ENCODE data around the gene ARHGAP26.
A peak's percentile ranks its signal among the peaks of the same experiment; 100 is the strongest.

The ARHGAP26 gene

DNA sequence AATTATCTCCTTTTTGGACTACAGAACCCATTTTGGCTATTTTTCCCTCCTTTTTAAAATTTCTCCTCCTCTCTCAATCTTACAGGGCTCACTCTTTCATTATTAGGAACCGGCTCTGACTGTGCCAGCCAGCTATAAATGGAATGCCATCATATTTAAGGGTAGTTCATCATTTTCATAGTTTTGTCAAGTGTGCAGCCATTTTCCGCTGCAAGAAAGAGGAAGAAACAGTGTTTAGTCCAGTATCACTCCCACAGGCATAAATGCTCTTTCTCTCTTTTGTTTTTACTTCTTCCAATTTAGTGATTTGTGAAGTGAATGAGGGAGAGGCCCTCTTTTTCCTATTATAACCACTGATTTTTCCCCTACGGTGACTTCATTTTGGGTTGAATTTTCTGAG lies 343.3 kb downstream of the ARHGAP26 start:
- H3K9me3 ChIP-seq (ENCODE audit: low read length), result no peaks in the 10 kb centered on the region
- no peak overlapping the region for H3K4me3 ChIP-seq (ENCODE audit: low read depth, low read length, poor library complexity, severe bottlenecking)
- no peaks in the 10 kb centered on the region for H4K20me1 ChIP-seq (ENCODE audit: insufficient read depth, low read length)
- TF ChIP-seq EZH2 (IDR thresholded peaks at IDR 0.05; ENCODE audit: borderline replicate concordance, low read length), result no peak
- TF ChIP-seq, protein P1, sequence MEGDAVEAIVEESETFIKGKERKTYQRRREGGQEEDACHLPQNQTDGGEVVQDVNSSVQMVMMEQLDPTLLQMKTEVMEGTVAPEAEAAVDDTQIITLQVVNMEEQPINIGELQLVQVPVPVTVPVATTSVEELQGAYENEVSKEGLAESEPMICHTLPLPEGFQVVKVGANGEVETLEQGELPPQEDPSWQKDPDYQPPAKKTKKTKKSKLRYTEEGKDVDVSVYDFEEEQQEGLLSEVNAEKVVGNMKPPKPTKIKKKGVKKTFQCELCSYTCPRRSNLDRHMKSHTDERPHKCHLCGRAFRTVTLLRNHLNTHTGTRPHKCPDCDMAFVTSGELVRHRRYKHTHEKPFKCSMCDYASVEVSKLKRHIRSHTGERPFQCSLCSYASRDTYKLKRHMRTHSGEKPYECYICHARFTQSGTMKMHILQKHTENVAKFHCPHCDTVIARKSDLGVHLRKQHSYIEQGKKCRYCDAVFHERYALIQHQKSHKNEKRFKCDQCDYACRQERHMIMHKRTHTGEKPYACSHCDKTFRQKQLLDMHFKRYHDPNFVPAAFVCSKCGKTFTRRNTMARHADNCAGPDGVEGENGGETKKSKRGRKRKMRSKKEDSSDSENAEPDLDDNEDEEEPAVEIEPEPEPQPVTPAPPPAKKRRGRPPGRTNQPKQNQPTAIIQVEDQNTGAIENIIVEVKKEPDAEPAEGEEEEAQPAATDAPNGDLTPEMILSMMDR (IDR thresholded peaks at IDR 0.05; ENCODE audit: low read length), result no peak
- no peak overlapping the region for H3K9ac ChIP-seq (ENCODE audit: low read length)
- H3K79me2 ChIP-seq (ENCODE audit: insufficient read depth, low read length), result no peaks in the 10 kb centered on the region
- no peaks in the 10 kb centered on the region for H3K9me2 ChIP-seq (ENCODE audit: low read depth, low read length)
- no peaks in the 10 kb centered on the region for H3K36me3 ChIP-seq (ENCODE audit: insufficient read depth, low read length)
- peaks cover 44% of the 10 kb centered on the region for H3K4me1 ChIP-seq (ENCODE audit: insufficient read depth, low read length, severe bottlenecking)
- no peaks in the 10 kb centered on the region for H3F3A ChIP-seq (ENCODE audit: insufficient read depth, low read length)
- no peaks in the 10 kb centered on the region for H3K27me3 ChIP-seq (ENCODE audit: insufficient read depth, low read length)
- H2AFZ ChIP-seq (ENCODE audit: low read length), result peak overlapping the region; percentile 63
- peak overlapping the region; percentile 4 for H3K27ac ChIP-seq (ENCODE audit: low read depth, low read length, poor library complexity, severe bottlenecking)
- H3K4me2 ChIP-seq (ENCODE audit: low read length), result peak overlapping the region; percentile 24; the same call in 1 of the 2 replicates

DNA sequence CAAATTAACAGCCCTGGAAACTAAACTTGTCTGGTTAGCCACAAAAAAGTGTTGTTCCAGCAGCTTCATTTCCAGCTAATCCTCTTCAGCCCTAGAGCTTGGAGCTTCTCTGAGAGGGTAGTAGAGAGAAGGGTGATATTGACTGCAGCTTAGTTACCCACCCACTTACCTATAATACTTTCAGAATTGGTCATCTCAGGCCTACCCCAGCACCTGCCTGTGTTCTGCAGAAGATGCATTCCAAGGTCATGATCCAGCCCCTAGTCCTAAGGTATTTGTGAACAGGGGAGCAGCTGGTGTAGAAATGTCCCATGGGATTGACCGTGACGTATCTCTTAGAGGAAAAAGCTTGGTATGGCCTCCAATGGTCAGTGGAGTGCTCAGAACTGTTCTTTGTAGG lies 344.3 kb downstream of the ARHGAP26 start:
- Histone ChIP-seq H3K9ac (ENCODE audit: low read length) (no peak overlapping the region), H3K4me2 (ENCODE audit: low read length) (no peak overlapping the region), H4K20me1 (ENCODE audit: insufficient read depth, low read length) (no peaks in the 10 kb centered on the region), H3K79me2 (ENCODE audit: insufficient read depth, low read length) (no peaks in the 10 kb centered on the region), H3K9me3 (ENCODE audit: low read length) (no peaks in the 10 kb centered on the region), H3K4me3 (ENCODE audit: low read depth, low read length, poor library complexity, severe bottlenecking) (no peak overlapping the region), H3K27ac (ENCODE audit: low read depth, low read length, poor library complexity, severe bottlenecking) (no peak overlapping the region), H3K9me2 (ENCODE audit: low read depth, low read length) (no peaks in the 10 kb centered on the region), H2AFZ (ENCODE audit: low read length) (no peak overlapping the region), H3K36me3 (ENCODE audit: insufficient read depth, low read length) (no peaks in the 10 kb centered on the region), H3K27me3 (ENCODE audit: insufficient read depth, low read length) (no peaks in the 10 kb centered on the region), H3F3A (ENCODE audit: insufficient read depth, low read length) (no peaks in the 10 kb centered on the region), H3K4me1 (ENCODE audit: insufficient read depth, low read length, severe bottlenecking) (peaks cover 52% of the 10 kb centered on the region)
- TF ChIP-seq, protein P1 (IDR thresholded peaks at IDR 0.05; ENCODE audit: low read length), result no peak
- no peak for TF ChIP-seq EZH2 (IDR thresholded peaks at IDR 0.05; ENCODE audit: borderline replicate concordance, low read length)

DNA sequence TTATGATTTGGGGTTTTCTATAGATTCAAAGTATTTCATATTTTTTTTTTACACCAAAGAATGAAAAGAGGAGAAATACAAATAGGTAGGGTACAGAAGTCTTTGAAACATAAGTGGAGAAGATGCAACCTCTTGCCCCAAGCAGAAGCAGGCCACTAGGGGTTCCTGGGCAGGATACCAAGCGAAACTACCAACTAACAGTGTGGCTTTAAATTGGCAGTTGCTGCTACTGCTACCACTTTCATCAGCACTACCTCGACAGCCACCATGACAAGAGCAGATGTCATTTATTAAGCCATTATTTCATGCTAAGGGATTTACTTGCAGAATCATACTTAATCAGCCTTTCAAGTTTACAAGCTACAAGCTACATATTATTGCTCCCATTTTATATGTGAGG lies 345.2 kb downstream of the ARHGAP26 start:
- H2AFZ ChIP-seq (ENCODE audit: low read length), result no peak overlapping the region
- H3K4me3 ChIP-seq (ENCODE audit: low read depth, low read length, poor library complexity, severe bottlenecking), result no peak overlapping the region
- no peaks in the 10 kb centered on the region for H3K9me3 ChIP-seq (ENCODE audit: low read length)
- H3K27me3 ChIP-seq (ENCODE audit: insufficient read depth, low read length), result no peaks in the 10 kb centered on the region
- TF ChIP-seq, protein P1 (IDR thresholded peaks at IDR 0.05; ENCODE audit: low read length), result no peak
- TF ChIP-seq EZH2 (IDR thresholded peaks at IDR 0.05; ENCODE audit: borderline replicate concordance, low read length), result no peak
- H3K36me3 ChIP-seq (ENCODE audit: insufficient read depth, low read length), result no peaks in the 10 kb centered on the region
- no peak overlapping the region for H3K27ac ChIP-seq (ENCODE audit: low read depth, low read length, poor library complexity, severe bottlenecking)
- no peaks in the 10 kb centered on the region for H3K9me2 ChIP-seq (ENCODE audit: low read depth, low read length)
- H3K79me2 ChIP-seq (ENCODE audit: insufficient read depth, low read length), result no peaks in the 10 kb centered on the region
- H3K4me2 ChIP-seq (ENCODE audit: low read length), result no peak overlapping the region
- peaks cover 61% of the 10 kb centered on the region for H3K4me1 ChIP-seq (ENCODE audit: insufficient read depth, low read length, severe bottlenecking)
- no peak overlapping the region for H3K9ac ChIP-seq (ENCODE audit: low read length)
- H4K20me1 ChIP-seq (ENCODE audit: insufficient read depth, low read length), result no peaks in the 10 kb centered on the region
- H3F3A ChIP-seq (ENCODE audit: insufficient read depth, low read length), result no peaks in the 10 kb centered on the region
